GM19372 (cell line): ENCODE data around the gene KCTD20.
"Not testable (repeated sequence)": the region's sequence is repeated elsewhere in the genome, so short reads cannot be mapped to it uniquely, and the experiment has no call there.

Experiments
- ATAC-seq: cut with Tn5 transposase; IDR thresholded peaks from one replicate; pipeline ENCODE4 v1.9.1; 2021; ENCODE audit warnings: mild to moderate bottlenecking, low read depth, moderate library complexity; ENCODE audit not compliant: unreplicated experiment

The KCTD20 gene

DNA sequence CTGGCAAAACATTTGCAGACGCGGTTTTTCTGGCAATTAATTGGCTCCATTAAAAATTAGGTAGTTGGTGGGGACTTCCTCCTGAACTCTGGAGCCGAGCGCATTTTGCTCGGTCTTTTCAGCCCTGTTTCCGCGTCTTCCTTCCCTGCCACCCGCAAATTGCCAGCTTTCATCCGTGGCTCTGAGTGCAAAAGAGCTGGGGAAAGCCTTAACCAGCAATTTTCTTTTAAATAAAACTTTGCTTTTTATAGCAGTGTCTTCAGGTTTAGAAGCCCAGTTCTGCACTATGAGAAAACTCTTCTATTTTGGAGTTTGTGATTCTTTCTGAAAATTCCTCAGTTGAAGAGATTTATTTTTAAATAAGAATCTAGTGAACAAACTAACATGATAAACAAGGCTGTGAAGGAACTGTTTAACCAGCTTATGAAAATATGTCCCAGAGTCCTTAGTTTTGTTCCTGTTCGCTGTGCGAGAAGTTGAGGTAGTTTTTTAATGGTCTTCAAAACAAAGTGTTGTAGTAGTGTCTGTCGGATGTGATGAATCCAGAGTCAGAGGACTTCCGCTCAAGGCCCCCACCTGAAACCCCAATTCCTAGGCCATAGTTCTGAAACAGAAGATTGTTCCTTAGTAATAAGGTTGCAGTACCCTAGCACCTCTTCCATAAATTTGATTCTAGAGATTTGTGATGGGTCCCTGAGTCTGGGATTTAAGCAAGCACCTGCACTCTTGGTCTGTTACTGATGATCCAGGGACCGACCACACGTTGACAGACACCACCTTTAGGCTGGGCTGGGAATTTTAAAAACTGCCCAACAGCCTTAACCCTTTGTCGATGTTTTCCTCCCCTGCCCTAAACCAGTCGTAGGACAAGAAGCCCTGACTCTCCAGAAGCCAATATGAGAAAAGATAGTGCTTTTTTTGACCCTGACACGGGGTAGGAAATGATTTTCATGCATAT is 950 bp downstream of the KCTD20 start:
- no peak for ATAC-seq

- ATAC-seq = no peak
Observed at GRCh38 chr6:36444470-36444869, 1.7 kb downstream of the KCTD20 start.

GRCh38 chr6:36445621-36446020 is 2.8 kb downstream of the KCTD20 start:
- ATAC-seq = no peak

GRCh38 chr6:36449173-36449572 is 6.4 kb downstream of the KCTD20 start:
- ATAC-seq = not testable (repeated sequence)

- ATAC-seq = not testable (repeated sequence)
Observed at GRCh38 chr6:36452897-36453296, 10.1 kb downstream of the KCTD20 start.

DNA sequence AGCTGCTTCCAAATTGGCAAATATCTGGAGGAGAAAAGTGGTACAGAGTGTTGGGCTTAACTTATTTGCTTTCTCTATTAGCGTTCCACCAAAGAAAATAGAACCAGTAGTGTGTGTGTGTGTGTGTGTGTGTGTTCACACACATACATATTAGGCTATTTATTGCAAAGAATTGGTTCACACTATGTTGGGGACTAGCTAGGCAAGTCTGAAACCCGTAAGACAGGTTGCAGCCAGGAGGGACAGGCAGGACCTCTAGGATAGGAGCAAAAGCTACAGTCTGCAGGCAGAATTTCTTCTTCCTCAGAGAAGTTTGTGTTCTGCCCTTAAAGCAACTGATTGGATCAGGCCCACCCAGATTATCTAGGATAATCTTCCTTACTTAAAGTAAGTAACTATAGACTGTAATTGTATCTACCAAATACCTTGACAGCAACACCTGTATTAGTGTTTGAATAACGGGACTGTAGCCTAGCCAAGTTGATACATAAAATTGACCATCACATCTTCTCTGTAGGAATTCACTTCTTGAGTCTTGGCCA is 12.8 kb downstream of the KCTD20 start:
- ATAC-seq = no peak

DNA sequence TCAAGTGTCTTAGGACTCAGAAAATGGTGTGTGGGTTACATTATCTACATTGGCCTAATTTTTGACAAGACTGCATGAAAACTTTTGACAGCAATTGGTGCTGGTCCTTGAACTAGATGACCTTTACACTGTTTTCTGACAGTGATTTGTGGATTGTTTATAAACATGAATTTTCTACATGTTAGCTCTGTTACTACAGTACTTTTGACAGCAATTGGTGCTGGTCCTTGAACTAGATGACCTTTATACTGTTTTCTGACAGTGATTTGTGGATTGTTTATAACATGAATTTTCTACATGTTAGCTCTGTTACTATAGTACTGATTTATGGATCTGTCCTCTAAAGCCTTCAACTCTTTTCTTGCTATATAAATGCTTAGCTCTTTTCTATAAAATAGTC is 16.7 kb downstream of the KCTD20 start:
- ATAC-seq = no peak

- no peak for ATAC-seq
Observed at GRCh38 chr6:36460916-36461315, 18.1 kb downstream of the KCTD20 start.

DNA sequence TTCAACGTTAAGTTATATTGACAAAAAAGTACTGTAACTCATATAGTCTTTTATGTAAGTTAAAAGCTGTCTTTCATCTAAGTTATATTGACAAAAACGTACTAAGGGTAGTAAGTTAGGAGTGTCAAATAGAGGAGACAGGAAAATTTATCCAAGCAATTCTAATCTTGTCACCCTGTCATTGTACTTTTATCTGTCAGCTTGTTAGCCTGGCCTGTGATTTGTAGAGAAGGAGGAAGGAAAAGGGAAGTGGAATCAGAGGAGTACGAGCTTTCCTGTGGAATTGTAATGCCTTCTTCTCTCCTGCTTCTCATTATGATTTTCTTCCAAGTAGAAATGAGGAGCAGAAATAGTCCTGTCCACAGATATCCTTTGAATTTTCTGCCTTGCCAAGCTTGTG is 18.8 kb downstream of the KCTD20 start:
- no peak for ATAC-seq

GRCh38 chr6:36463676-36464075 is 20.9 kb downstream of the KCTD20 start:
- ATAC-seq = no peak

GRCh38 chr6:36464233-36464632 is 21.4 kb downstream of the KCTD20 start:
- no peak for ATAC-seq

DNA sequence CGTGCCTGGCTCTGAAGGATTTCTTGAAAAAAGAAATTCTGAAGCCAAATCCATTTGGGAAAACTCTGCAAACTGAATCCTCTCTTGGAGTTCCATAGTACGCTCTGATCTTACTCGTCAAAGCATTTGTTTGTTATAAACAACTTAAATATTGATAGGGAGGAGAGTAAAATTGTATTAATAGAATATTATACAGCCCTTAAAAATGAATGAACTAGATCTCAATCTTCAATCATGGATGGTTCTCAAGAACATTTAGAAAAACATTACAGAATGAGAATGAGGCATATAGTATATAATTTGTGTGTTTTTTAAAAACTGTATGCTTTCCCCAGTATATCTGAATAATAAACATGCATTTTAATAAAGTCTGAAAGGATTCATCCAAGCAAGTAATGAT is 24.8 kb downstream of the KCTD20 start:
- ATAC-seq = no peak

GRCh38 chr6:36469148-36469661 is 26.4 kb downstream of the KCTD20 start:
- no peak for ATAC-seq

DNA sequence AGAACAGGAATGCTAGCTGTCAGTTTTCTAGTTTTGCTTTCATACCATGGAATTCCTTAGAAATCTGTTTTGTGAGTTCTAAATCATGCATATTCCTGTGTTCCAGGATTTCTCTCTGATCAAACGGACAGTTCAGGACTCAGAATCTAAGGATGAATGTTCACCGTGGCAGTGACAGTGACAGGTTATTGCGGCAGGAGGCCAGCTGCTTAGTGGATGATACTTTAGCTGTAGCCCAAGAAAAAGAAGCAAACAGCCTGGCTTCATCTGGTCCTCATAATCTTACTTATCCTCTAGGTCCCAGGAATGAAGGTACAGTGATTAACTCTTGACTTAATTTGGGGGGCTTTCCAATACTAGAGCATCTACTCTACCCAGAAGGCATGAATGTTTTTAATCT is 27.1 kb downstream of the KCTD20 start:
- no peak for ATAC-seq

DNA sequence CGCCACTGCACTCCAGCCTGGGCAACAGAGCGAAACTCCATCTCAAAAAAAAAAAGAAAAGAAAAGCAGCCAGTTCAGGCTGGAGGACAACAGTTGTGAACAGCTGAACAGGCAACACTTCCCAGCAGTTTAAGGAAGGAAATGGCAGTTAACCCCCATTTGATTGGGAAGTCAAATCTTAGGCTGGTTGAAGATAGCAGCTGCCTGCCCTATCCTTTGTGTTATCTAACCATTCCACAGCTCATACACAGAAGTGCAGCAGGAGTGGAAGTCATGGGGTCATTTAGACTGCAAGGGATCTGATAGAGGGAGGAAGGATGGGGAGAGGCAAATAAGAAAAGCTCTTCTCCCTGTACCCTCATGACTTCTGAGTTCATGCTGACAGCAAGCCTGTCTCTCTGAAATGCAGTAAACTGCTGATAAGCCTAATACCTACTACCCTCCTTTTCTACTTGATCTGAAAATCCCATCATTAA is 35.3 kb downstream of the KCTD20 start:
- no peak for ATAC-seq

DNA sequence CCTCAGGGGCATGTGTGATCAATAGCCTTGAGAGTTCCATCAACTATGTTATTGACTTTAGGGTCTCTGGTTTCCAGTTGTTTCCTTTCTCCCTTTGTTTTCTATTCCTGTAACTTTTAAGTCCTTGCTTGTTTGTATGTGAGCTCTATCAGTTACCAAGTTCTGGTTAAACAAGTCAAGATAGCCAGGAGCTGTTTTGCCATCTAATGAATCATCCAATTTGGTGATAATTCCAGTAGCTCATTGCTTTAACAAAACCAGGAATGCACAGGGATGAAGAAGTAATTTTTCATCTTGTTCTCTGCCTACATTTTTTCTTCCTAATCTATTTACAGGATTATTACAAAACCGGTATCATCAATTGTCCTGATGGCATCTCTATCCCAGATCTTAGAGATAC is 36.5 kb downstream of the KCTD20 start:
- ATAC-seq = no peak

GRCh38 chr6:36483326-36483725 is 40.5 kb downstream of the KCTD20 start:
- ATAC-seq = not testable (repeated sequence)

DNA sequence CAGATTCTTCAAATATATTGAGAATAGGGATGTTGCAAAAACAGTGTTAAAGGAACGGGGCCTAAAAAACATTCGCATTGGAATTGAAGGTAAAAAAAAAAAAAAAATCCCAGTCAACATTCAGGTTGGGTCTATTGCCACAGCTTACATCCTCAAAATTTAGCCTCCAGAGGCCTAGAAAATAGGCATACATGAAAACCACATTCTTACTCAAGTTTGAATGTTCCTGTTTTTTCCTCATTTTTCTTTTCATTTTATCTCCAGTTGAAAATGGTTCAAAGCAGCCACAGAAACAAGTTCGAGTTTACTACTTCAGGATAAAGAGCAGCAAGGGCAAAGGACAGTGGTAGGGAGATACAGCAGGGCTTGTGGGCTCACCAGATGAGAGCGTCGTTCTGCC is 41.9 kb downstream of the KCTD20 start:
- no peak for ATAC-seq

- ATAC-seq = no peak
Observed at GRCh38 chr6:36487698-36488097, 44.9 kb downstream of the KCTD20 start.

GRCh38 chr6:36488221-36488620 is 45.4 kb downstream of the KCTD20 start:
- no peak for ATAC-seq

GRCh38 chr6:36489426-36489825 is 46.6 kb downstream of the KCTD20 start:
- ATAC-seq = no peak
